Measurements from ENCODE around the gene RASSF5. TPM values are rescaled to one million over a fixed set of nuclear protein-coding genes. Genes with fewer than 3 reads are reported as not detected.
A peak's percentile ranks its signal among the peaks of the same experiment; 100 is the strongest.

Gene RASSF5
- total RNA-seq, 1 experiment from 2014 or later: 12.4 TPM

- no TSS peak for BruUV-seq (replicated peaks)
- Histone ChIP-seq H3K27ac (no peak overlapping the region), H3K4me1 (replicated peaks; ENCODE audit: insufficient read depth) (peaks cover 31% of the 10 kb centered on the region), H3K27me3 (ENCODE audit: insufficient read depth, low read depth) (no peaks in the 10 kb centered on the region), H3K79me2 (ENCODE audit: low read depth) (no peaks in the 10 kb centered on the region), H4K20me1 (ENCODE audit: insufficient read depth) (no peaks in the 10 kb centered on the region), H3K36me3 (ENCODE audit: low read depth) (no peaks in the 10 kb centered on the region), H3K4me3 (no peak overlapping the region), H2AFZ (no peak overlapping the region), H3F3A (ENCODE audit: insufficient read depth, low read depth) (peaks cover 12% of the 10 kb centered on the region), H3K9me2 (ENCODE audit: insufficient read depth) (no peaks in the 10 kb centered on the region), H3K4me2 (no peak overlapping the region), H3K9me3 (ENCODE audit: insufficient read depth, low read depth) (no peaks in the 10 kb centered on the region)
- POLR2A ChIA-PET (ENCODE audit: unreplicated experiment): no interaction called here
- no peak for DNase-seq
- CTCF ChIA-PET: interaction anchor here (0.7 kb wide), 2 partner anchors 357 to 423 kb away, joined by 8 to 9 read pairs; no protein-coding TSS in a partner anchor
- TF ChIP-seq EZH2 (IDR thresholded peaks at IDR 0.05; ENCODE audit: low read depth): no peak
- TF ChIP-seq, protein P1, sequence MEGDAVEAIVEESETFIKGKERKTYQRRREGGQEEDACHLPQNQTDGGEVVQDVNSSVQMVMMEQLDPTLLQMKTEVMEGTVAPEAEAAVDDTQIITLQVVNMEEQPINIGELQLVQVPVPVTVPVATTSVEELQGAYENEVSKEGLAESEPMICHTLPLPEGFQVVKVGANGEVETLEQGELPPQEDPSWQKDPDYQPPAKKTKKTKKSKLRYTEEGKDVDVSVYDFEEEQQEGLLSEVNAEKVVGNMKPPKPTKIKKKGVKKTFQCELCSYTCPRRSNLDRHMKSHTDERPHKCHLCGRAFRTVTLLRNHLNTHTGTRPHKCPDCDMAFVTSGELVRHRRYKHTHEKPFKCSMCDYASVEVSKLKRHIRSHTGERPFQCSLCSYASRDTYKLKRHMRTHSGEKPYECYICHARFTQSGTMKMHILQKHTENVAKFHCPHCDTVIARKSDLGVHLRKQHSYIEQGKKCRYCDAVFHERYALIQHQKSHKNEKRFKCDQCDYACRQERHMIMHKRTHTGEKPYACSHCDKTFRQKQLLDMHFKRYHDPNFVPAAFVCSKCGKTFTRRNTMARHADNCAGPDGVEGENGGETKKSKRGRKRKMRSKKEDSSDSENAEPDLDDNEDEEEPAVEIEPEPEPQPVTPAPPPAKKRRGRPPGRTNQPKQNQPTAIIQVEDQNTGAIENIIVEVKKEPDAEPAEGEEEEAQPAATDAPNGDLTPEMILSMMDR (conservative IDR thresholded peaks at IDR 0.05): no peak
- intact Hi-C loops (cut with micrococcal nuclease; ENCODE audit: unreplicated experiment): no loop called here
These were observed 9.6 kb upstream of the RASSF5 start for GRCh38 chr1:206497774-206498173.

DNA sequence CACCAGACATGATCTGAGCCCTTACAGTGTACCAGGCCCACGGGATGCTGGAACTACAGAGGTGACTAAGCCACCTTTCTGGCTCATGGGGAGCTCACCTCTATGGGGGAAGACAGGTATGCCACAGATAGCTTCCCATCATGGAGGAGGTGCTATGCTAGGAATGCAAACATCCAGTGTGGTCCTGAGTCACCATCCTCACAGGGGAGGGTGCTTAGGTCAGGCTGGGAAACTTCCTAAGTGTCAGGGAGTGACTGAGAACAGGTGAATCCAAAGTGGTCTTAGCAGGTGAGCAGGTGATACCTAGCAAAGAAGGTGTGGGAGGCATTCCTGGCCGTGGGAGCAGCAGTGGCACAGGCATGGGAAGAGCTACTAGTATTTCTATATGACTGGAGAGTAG lies 8.6 kb upstream of the RASSF5 start:
- intact Hi-C loops (cut with micrococcal nuclease; ENCODE audit: unreplicated experiment): no loop called here
- peak overlapping the region; percentile 43; the same call in 1 of the 2 replicates for H3K27ac ChIP-seq
- POLR2A ChIA-PET (ENCODE audit: unreplicated experiment): interaction anchor here (0.5 to 0.7 kb wide), 2 partner anchors 14 to 114 kb away, joined by 3 to 5 read pairs; no protein-coding TSS in a partner anchor
- TF ChIP-seq EZH2 (IDR thresholded peaks at IDR 0.05; ENCODE audit: low read depth): no peak
- TF ChIP-seq, protein P1 (conservative IDR thresholded peaks at IDR 0.05): no peak
- H4K20me1 ChIP-seq (ENCODE audit: insufficient read depth): no peaks in the 10 kb centered on the region
- no peak overlapping the region for H3K4me3 ChIP-seq
- no peaks in the 10 kb centered on the region for H3K36me3 ChIP-seq (ENCODE audit: low read depth)
- H3K79me2 ChIP-seq (ENCODE audit: low read depth): no peaks in the 10 kb centered on the region
- peaks cover 40% of the 10 kb centered on the region for H3K4me1 ChIP-seq (replicated peaks; ENCODE audit: insufficient read depth)
- H3K9me3 ChIP-seq (ENCODE audit: insufficient read depth, low read depth): no peaks in the 10 kb centered on the region
- peak; percentile 64 to 92 for DNase-seq
- no peaks in the 10 kb centered on the region for H3K9me2 ChIP-seq (ENCODE audit: insufficient read depth)
- BruUV-seq (replicated peaks): no TSS peak
- CTCF ChIA-PET: interaction anchor here (0.6 to 0.7 kb wide), 3 partner anchors 114 to 879 kb away, joined by 3 to 8 read pairs (median 3); partner anchors contain the start of gene EIF2D
- no peaks in the 10 kb centered on the region for H3K27me3 ChIP-seq (ENCODE audit: insufficient read depth, low read depth)
- H3F3A ChIP-seq (ENCODE audit: insufficient read depth, low read depth): peaks cover 18% of the 10 kb centered on the region
- H2AFZ ChIP-seq: no peak overlapping the region
- H3K4me2 ChIP-seq: 0 out of 2 replicates have a peak overlapping the region, but pooled peaks have one; percentile 1

- no TSS peak for BruUV-seq (replicated peaks)
- H3K4me1 ChIP-seq (replicated peaks; ENCODE audit: insufficient read depth): peaks cover 52% of the 10 kb centered on the region
These were observed 7.3 kb upstream of the RASSF5 start for GRCh38 chr1:206500046-206500445.

More at GRCh38 chr1:206500046-206500445, 7.3 kb upstream of the RASSF5 start:
- no peaks in the 10 kb centered on the region for H3K9me2 ChIP-seq (ENCODE audit: insufficient read depth)
- no peak overlapping the region for H3K4me2 ChIP-seq
- intact Hi-C loops (cut with micrococcal nuclease; ENCODE audit: unreplicated experiment): no loop called here
- H3K9me3 ChIP-seq (ENCODE audit: insufficient read depth, low read depth): no peaks in the 10 kb centered on the region
- peaks cover 28% of the 10 kb centered on the region for H3F3A ChIP-seq (ENCODE audit: insufficient read depth, low read depth)
- no peak overlapping the region for H3K4me3 ChIP-seq
- ChIA-PET CTCF (no interaction called here), POLR2A (ENCODE audit: unreplicated experiment) (no interaction called here)
- no peaks in the 10 kb centered on the region for H3K79me2 ChIP-seq (ENCODE audit: low read depth)
- H3K27ac ChIP-seq: no peak overlapping the region
- H2AFZ ChIP-seq: no peak overlapping the region
- DNase-seq: no peak
- H3K27me3 ChIP-seq (ENCODE audit: insufficient read depth, low read depth): no peaks in the 10 kb centered on the region
- H3K36me3 ChIP-seq (ENCODE audit: low read depth): no peaks in the 10 kb centered on the region
- TF ChIP-seq EZH2 (IDR thresholded peaks at IDR 0.05; ENCODE audit: low read depth): no peak
- TF ChIP-seq, protein P1 (conservative IDR thresholded peaks at IDR 0.05): no peak
- no peaks in the 10 kb centered on the region for H4K20me1 ChIP-seq (ENCODE audit: insufficient read depth)

Data from PC-9 (cell line).